HT1080 (cell line): Measurements from ENCODE around the gene SPRYD4. TPM values are rescaled to one million over a fixed set of nuclear protein-coding genes. Genes with fewer than 3 reads are reported as not detected.
"Not testable (repeated sequence)": the region's sequence is repeated elsewhere in the genome, so short reads cannot be mapped to it uniquely, and the experiment has no call there.

ENCODE experiments used
- DNase-seq: peaks from one replicate; pipeline ENCODE4 v3.0.0-alpha.2; 2015; ENCODE audit warnings: low read depth
- total RNA-seq: library from RNA; depleted of rRNA; stranded (reverse); fragments of >200 nt; shearing (Covaris generic); gene quantifications from 2 replicates; pipeline ENCODE4 v1.2.3, GENCODE V29; 2014

Gene SPRYD4
- total RNA-seq, 1 experiment from 2014 or later: 2.3 TPM

DNA sequence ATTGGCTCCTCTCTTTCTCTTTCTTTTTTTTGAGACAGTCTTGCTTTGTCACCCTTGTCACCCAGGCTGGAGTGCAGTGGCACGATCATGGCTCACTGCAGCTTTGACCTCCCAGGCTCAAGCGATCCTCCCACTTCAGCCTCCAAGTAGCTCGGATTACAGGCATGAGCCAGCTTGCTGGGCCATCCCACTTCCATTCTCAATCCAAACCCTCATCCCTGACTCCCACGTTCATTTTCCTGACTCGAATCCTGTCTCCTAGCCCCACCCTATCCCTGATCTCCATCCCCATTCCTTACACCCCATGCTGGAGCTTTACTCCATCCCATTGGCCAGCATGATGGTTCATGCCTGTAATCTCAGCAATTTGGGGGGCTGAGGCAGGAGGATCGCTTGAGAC lies 7.8 kb downstream of the SPRYD4 start:
- peak; percentile 10 for DNase-seq

DNA sequence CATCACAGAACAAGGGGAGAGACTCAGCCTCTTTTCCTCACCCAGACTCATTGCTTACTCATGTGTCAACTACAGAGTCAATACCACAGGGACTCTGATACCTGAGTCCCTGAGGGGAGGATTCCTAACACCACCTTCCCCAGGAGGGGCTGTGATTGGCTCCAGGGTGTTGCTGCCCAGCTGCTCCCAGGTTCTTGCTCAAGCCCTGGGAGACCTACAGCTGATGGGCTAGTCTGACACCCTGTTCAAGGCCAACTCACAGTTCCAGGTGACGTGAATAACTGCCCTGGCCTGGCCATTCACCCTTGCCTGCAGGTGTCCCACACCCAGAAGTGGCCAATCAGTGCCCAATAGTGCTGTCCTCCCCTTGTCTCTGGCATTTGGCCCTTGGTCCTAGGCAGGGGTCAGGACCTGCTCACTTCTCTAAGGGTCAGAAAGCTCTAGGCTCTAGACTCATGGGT lies 8.6 kb downstream of the SPRYD4 start:
- no peak for DNase-seq

DNA sequence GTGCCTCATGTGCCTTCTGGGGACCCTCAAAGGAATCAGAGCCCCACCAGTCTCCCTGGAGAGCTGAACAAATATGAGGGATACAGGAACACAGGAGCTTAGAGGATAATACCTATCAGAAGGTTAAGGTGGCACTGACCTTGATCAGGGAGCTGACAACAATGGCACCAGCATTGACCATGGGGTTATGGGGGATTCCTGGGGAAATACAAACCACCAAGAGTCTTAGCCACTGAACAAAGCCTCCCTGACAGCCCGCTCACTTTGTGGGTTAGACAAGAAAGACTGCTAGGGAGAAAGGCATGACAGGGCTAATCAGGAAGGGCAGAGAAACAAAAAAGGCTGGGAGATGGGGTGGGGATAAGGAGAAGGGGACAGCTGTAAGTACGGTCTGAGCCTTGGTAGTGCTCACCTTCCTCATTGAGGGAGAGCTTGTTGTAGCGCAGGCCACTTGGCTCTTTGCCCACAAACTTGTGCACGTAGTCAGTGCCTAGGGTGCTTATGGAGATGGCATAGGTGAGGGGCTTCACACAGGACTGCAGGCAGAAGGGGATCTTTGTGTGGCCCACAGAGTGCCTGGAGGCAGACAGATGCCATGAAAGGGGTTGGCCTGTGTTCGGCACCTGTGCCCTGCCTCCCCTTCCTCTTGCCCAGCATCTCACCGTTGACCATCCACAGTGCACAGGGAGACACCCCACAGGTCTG lies 9.3 kb downstream of the SPRYD4 start:
- no peak for DNase-seq

DNA sequence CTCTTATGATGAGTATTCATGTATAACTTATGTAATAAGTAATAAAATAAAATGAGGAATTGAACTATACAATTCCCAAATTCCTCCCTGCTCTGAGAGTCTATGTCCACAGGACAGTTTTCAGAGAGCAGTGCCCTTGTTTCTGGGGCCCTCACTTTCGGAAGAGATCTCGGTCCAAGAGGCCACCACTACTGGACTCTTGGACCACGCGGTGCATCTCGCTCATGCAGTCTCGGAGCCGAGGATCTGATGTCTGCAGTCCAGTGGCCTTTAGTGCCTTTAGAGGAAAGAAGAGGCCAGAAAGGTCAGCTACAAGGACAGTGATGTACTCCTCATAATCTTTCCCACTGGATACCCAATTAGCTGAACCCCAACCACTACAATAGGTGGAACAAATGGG lies 11.2 kb downstream of the SPRYD4 start:
- no peak for DNase-seq

DNA sequence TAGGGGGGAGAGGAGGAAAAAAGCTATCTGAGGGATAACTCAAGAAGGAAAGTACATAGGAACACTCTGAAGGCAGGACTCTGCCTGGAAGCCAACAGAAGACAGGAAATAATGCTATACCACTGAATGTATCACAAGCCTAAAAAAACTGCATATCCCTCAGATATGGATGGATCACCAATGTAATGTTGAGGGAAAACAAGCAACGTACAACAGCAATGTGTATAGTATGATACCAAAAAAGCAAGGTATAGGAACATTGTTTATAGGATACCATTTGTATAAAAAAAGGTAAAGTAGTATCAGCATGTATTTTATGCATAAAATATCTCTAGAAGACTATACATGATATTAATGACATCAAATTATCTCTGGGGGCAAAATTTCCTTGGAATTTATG lies 16.2 kb downstream of the SPRYD4 start:
- DNase-seq: no peak

GRCh38 chr12:56486694-56487093 lies 18.3 kb downstream of the SPRYD4 start:
- no peak for DNase-seq

GRCh38 chr12:56487448-56488040 lies 19.2 kb downstream of the SPRYD4 start:
- no peak for DNase-seq

DNA sequence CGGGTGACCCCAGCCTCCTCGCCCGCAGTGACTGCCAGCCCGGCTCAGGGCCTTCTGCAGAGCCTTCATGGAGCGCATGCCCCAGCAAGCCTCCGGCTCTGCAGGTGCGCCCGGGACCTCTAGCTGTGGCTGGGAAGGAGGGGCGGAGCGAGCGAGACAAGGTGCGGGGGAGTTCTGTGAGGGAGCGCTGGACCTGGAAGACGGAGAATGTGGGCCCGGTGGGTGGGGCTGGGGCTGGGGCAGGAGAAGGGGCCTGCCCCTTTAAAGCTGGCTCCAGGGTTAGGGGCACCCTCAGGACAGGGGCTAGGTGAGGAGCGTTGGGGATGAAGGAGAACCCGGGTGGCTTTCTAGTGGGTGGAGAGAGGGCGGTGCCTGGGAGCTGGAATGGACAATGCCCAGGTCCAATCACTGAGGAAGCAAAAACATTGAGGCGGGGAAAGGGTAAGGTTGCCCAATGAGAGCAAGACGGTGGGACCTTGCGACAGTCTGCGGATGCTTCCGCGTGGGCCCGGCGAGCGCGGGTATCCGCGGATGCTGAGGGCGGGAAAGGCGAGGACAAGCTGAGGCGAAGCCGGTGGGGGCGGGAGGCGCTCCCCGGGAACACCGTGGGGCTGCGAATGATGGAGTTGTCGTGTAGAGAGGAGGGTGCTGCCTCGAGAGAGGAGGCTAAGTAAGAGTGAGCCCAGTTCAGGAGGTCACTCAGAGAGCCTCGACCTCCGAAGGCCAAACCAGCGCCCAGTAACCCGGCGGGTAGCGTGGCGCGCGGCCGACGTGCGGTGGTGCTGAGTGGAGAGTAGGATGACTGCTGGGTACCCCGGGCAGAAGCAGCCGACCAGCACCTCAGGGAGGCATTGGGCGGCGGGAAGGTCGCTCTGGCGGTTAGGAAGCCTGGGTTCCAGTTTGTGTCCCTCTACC lies 19.9 kb downstream of the SPRYD4 start, which contains the start of gene GLS2:
Gene GLS2 (minus strand): TSS at position 121 of the 915 bp plus-strand sequence. CDS start 43 bp downstream, at position 78.
- no peak for DNase-seq

- DNase-seq: no peak
Observed at GRCh38 chr12:56490360-56490759, 22.0 kb downstream of the SPRYD4 start.

DNA sequence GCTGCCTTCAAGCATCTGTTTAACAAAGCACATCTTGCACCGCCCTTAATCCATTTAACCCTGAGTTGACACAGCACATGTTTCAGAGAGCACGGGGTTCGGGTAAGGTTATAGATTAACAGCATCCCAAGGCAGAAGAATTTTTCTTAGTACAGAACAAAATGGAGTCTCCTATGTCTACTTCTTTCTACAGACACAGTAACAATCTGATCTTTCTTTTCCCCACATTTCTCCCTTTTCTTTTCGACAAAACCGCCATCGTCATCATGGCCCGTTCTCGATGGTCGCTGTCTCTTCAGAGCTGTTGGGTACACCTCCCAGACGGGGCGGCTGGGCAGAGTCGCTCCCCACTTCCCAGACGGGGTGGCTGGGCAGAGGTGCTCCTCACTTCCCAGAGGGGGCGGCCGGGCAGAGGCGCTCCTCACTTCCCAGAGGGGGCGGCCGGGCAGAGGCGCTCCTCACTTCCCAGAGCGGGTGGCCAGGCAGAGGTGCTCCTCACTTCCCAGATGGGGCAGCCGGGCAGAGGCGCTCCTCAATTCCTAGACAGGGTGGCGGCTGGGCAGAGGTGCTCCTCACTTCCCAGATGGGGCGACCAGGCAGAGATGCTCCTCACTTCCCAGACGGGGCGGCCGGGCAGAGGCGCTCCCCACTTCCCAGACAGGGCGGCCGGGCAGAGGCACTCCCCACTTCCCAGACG lies 25.2 kb downstream of the SPRYD4 start:
- DNase-seq: not testable (repeated sequence)

DNA sequence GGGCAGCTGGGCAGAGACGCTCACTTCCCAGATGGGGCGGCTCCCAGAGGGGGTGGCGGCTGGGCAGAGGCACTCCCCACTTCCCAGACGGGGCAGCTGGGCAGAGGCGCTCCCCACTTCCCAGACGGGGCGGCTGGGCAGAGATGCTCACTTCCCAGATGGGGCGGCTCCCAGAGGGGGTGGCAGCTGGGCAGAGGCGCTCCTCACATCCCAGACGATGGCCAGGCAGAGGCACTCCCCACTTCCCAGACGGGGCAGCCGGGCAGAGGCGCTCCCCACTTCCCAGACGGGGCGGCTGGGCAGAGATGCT lies 25.7 kb downstream of the SPRYD4 start:
- not testable (repeated sequence) for DNase-seq

- DNase-seq: not testable (repeated sequence)
Observed at GRCh38 chr12:56494481-56494880, 26.1 kb downstream of the SPRYD4 start.

DNA sequence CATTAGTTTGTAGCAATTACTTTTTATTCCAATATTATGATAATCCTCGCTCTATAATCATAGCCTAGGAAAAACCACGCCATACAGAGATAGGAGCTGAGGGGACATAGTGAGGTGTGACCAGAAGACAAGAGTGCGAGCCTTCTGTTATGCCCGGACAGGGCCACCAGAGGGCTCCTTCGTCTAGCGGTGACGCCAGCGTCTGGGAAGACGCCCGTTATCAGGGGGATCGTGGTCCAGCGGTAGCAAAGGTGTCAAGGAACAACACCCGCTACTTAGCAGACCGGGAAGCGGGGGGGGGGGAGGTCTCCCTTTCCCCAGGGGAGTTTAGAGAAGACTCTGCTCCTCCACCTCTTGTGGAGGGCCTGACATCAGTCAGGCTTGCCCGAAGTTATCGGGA lies 28.3 kb downstream of the SPRYD4 start:
- DNase-seq: not testable (repeated sequence)

DNA sequence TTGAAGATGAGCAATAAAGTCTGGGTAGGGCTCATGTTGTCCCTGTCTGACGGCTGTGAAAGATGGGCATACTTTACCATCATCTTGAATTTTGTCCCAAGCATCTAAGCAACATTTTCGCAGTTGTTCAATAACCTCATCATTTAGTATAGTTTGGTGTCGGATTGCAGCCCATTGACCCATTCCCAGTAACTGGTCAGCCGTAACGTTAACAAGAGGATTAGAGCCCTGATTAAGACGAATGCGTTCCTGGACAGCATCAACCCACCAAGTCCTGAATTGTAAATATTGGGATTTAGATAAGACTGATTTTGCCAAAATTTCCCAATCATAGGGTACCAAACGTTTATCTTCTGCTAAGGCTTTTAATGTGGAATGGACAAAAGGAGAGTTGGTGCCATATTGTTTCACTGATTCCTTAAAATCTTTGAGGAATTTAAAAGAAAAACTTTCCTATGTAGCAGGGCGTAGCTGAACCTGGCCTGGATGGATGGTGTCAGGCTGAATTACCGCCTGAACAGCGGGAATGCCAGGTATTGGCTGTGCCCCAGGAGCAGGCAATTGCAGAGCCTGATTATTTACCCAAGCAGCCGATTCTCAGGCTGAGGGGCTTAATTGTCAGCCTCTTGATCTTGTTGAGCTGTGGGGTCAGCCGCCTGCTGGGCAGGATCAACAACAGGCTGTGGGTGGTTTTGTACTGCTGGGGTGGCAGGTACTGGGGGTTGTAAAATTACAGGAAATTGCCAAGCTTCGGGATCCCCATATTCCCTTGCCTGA lies 29.9 kb downstream of the SPRYD4 start:
- not testable (repeated sequence) for DNase-seq

DNA sequence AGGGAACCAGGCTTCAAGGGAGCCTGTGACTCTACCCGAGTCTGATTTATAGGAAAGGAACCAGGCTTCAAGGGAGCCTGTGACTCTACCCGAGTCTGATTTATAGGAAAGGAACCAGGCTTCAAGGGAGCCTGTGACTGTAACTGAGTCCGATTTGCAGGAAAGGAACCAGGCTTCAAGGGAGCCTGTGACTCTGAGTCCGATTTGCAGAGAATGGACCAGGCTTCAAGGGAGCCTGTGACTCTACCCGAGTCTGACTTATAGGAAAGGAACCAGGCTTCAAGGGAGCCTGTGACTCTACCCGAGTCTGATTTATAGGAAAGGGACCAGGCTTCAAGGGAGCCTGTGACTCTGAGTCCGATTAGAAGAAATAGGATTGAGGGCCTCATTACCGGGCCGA lies 31.1 kb downstream of the SPRYD4 start:
- not testable (repeated sequence) for DNase-seq

GRCh38 chr12:56499879-56500278 lies 31.5 kb downstream of the SPRYD4 start:
- not testable (repeated sequence) for DNase-seq

DNA sequence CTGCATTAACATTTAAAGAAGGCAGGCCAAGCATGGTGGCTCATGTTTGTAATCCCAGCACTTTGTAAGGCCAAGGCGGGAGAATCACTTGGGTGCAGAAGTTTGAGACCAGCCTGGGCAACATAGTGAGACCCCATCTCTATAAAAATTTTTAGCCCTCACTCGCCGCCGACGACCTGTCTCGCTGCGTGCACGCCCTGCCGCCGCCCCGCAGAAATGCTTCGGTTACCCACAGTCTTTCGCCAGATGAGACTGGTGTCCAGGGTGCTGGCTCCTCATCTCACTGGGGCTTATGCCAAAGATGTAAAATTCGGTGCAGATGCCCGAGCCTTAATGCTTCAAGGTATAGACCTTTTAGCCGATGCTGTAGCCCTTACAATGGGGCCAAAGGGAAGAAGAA lies 42.4 kb downstream of the SPRYD4 start:
- no peak for DNase-seq

DNA sequence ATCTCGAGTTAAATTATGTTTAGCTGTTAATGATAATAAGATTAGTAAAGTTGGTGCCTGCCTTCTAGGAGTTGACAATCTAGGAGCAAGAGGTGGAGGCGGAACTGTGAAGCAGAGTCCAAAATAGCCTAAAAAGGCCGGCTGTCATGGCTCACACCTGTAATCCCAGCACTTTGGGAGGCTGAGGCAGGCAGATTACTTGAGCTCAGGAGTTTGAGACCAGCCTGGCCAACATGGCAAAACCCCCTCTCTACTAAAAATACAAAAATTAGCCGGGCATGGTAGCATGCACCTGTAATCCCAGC lies 45.6 kb downstream of the SPRYD4 start:
- DNase-seq: not testable (repeated sequence)

GRCh38 chr12:56517854-56518253 lies 49.5 kb downstream of the SPRYD4 start:
- DNase-seq: no peak

DNA sequence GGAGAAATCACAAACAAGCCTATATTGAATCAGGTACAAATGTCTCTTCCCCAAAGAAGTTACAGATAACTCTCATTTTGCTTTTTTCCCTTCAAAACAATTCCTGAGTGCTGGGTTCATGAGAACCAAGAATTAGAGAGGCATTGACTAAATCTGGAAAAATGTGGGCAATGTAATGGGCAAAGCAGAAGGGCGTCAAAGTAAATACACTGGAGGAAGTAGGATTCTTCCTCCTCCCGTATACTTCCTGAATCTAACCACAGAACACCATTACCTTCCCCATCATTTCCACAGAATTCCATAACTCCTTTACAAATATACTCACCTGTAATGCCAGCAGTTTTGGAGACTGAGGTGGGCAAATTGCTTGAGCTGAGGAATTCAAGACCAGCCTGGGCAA lies 50.2 kb downstream of the SPRYD4 start:
- DNase-seq: peak; percentile 86

GRCh38 chr12:56520048-56520447 lies 51.7 kb downstream of the SPRYD4 start:
- DNase-seq: peak; percentile 39
